OCI-LY7 (cell line): ENCODE results near the gene FBN1.

Experiments used
- EZH2phosphoT487 ChIP-seq: fragments of 200-600 bp; sonication (generic); IDR thresholded peaks from 2 replicates; pipeline ENCODE4 v1.6.1; 2018; ENCODE audit warnings: low read depth, borderline replicate concordance, mild to moderate bottlenecking, mixed run types, antibody characterized with exemption, low read length, moderate library complexity, mixed read lengths
- TF ChIP-seq, protein P1 (sequence below): fragments of 200-600 bp; sonication (generic); conservative IDR thresholded peaks from 2 replicates; pipeline ENCODE4 v1.5.1; 2014; ENCODE audit warnings: mild to moderate bottlenecking, antibody characterized with exemption, low read length, moderate library complexity, mixed read lengths

DNA sequence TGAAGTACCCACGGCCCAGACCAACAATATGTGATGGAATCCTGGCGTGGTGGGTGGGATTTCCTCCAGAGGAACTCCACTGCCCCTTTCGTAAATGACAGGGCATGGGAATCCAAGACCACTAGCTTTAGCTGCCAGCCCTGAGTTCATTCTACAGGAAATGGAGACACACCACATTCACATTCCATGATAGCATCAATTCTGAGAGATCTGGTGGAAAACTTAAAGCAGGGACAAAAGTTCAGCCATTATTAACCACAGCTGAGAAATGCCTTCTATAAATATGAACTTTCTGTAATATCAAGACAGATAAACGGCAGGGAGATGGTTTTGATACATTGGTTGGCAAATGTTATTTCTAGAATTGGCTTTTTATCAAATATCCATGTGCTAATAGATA is 98.2 kb downstream of the FBN1 start:
- TF ChIP-seq, protein P1, sequence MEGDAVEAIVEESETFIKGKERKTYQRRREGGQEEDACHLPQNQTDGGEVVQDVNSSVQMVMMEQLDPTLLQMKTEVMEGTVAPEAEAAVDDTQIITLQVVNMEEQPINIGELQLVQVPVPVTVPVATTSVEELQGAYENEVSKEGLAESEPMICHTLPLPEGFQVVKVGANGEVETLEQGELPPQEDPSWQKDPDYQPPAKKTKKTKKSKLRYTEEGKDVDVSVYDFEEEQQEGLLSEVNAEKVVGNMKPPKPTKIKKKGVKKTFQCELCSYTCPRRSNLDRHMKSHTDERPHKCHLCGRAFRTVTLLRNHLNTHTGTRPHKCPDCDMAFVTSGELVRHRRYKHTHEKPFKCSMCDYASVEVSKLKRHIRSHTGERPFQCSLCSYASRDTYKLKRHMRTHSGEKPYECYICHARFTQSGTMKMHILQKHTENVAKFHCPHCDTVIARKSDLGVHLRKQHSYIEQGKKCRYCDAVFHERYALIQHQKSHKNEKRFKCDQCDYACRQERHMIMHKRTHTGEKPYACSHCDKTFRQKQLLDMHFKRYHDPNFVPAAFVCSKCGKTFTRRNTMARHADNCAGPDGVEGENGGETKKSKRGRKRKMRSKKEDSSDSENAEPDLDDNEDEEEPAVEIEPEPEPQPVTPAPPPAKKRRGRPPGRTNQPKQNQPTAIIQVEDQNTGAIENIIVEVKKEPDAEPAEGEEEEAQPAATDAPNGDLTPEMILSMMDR = no peak
- no peak for TF ChIP-seq EZH2phosphoT487
